HG03520 (cell line): Measurements from ENCODE around the gene SRGAP2C.
"Not testable (repeated sequence)": the region's sequence is repeated elsewhere in the genome, so short reads cannot be mapped to it uniquely, and the experiment has no call there.

Source experiments
- ATAC-seq: cut with Tn5 transposase; IDR thresholded peaks from one replicate; pipeline ENCODE4 v1.9.1; 2021; ENCODE audit warnings: mild to moderate bottlenecking, moderate library complexity; ENCODE audit not compliant: unreplicated experiment

SRGAP2C gene

DNA sequence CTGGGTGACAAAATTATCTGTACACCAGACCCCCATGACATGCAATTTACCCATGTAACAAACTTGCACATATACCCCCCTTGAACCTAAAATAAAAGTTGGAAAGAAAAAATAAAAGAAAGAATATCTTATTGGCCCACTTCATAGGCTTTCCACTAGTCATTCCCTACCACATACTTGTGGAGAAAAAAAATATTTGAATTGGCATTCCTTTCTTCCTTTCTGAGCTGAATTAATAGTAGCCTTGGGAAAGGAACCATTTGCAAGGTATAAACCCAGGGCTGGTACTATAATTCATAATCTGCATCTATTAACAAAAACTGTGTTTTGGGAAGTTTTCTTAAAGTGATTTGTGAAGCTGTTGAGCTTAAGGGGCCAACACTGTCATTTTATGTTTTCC lies 140.0 kb downstream of the SRGAP2C start:
- not testable (repeated sequence) for ATAC-seq

DNA sequence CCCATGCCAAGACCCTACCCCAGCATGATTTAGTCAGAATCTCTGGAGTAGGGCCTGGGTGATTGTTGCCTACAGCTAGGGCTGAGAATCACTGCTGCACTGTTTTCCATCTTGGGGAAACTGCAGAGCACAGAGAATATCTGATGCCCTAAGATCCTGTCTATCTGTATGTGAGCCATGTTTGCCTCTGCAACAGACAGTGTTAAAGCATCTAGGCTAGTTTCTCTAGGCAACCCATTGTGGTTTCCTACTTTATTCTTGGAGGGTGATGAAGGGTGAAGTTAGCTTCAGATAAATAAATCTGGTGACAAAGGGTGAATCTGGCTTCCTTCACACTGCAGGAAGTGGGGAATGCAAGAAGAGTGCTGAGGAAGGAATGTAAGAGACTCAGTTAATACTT lies 147.4 kb downstream of the SRGAP2C start:
- ATAC-seq, result not testable (repeated sequence)

DNA sequence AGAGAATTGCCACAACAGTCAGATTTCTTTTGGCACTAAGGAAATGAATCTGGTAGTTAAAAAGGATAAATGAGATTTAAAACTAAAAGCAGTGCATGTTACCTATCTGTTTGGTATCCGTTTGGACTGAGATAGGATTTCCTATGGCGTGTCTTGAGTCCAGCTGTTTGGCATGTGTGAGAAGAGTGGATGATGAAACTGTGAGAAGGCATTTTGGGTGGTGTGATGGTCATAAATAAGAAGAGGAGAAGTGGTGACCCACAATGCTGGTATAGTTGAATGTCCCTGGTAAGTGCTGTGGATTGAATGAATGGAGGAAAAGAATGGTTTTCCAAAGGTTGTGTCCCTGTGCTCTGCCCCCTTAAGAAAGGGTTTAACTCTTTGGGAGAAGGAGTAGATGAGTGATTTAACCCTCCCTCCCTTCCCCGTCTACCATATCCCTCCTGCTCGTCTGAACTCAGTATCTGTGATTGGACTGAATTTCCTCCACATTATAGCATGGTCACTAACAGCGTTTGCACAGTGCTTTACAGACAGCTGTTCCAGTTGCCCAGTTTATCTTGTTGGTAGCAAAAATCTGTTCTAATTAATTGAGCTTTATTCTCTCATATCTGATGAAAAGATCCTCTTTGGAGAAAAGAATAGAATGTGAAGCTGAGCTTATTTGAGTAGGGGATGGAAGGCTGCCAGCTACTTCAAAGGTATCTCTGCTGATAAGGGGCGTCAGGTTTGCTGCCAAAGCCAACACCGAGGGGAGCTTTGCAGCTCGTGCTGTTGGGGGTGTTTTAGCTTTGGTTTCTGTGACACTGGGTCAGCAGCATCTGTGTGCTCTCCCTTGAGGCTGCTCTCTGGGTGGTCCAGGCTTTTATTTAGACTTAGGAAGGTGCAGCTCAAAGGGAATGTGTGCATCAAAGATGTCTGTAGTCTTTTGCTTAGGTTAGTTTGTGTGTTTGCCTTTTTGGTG lies 148.1 kb downstream of the SRGAP2C start:
- ATAC-seq, result not testable (repeated sequence)

DNA sequence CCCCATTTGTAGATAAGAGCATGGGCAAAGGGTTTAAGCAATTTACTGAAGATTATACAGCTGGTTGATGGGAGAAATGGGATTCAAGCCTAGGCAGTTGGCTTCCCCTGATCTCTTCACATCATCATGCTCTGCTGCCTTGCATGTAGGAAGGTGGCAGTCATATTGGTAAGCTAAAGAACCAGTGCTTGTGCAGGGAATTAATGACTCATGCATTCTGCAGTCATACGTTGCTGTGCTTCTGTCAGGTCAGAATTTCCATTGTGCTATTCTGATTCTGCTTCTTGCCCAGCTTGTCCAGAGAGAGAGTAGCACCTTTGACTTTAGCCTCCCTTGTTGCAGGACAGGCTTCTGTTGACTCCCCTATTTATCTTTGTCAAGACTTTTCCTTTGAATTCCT lies 153.2 kb downstream of the SRGAP2C start:
- ATAC-seq, result not testable (repeated sequence)

DNA sequence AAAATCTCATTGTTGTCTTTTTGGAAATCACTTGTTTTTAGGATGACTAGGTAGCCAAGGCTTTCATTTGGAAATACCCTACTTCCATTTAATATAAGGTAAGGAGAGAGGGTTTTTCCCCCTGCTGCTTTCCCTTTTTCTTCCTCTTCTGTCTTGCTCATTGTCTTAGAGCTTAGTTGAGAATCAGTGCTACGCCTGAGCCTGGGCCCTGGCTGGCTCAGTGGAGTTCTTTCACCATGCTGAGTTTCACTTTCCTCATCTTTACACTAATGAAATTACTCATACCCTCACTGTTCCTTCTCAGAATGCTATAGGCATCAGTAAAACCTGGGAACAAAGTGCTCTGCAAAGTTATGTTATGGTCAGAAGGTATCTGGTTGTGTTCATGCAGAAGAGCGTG lies 154.8 kb downstream of the SRGAP2C start:
- peak; percentile 46 for ATAC-seq

DNA sequence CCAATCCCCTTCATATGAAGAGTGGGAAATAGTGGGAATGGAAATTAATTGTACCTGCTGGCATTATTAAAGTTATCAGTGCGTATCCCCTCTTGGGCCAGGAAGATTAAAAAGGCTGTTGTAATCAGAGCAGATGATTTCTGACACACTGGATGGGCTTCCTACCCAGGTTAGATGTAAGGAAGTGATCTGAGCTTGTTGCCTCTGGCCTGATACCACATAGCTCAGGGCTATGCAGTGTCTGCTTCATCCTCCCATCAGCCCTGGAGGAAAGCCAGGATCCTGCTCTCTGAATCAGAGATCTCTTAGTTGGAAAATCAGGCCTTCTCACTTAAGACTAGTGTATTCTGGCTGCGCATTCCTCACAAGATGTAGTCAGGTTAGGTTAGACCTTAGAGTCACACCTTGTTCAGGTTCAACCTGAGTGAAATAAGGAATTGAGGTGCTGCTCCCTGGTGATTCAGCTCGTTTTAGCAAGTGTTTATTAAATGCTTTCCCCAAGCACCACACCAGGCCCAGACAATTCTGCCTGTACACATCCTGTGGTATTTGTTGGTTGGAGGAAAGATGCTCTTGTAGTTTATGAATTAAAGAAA lies 158.6 kb downstream of the SRGAP2C start:
- ATAC-seq, result not testable (repeated sequence)

DNA sequence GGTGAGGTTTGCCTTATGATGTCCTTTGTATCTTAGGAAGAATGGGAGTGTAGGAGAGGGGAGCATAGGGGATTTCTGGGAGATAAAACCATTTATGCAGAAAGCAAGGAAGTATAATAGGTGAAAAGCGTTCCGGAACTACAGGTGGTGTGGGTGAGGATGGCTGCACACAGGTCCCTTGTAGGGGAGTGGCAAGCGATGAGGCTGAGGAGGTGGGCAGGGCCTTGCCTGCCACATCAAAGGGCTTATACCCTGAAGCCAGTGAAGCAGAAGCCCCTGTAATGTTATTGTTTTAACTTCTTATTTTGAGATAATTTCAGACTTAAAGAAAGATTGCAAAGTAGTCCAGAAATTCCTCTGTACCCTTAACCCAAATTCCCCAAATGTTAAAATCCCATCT lies 159.6 kb downstream of the SRGAP2C start:
- ATAC-seq, result not testable (repeated sequence)

DNA sequence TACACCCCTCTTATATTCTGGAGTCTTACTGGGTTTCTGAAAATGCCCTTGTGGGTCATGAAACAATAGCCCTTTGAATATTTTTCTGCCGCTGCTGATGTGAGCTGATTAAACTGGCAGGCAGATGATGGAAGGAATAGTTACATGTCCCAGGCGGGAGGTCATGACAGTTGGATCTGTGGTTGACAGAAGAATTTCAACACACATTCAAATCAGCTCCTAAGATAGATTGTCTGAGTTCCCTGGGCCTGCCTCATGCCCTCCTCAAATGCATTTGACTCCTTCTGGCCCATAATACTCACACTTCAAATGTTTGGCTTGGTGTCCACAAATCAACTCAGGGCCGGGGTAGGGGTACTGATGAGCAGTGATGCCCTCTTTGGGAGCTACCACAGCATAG lies 161.9 kb downstream of the SRGAP2C start:
- not testable (repeated sequence) for ATAC-seq

DNA sequence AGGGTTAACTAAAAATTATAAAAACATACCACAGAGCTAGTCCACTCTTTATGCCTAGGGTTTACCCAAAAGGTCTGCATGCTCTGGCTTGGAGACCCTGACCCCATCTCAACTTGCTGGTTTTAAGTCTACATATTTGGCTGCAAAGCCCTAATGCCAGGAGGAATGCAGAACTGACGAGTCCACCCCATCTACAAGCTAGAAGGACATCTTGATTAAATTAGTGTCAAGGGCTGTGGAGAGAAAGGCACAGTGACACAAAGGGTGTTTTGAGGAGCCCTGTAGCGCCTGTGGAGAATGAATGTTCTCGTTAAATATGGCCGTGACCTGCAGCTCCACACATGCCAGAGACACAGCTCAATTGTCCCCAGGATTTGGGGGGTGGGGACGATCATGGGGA lies 162.7 kb downstream of the SRGAP2C start:
- ATAC-seq, result not testable (repeated sequence)

DNA sequence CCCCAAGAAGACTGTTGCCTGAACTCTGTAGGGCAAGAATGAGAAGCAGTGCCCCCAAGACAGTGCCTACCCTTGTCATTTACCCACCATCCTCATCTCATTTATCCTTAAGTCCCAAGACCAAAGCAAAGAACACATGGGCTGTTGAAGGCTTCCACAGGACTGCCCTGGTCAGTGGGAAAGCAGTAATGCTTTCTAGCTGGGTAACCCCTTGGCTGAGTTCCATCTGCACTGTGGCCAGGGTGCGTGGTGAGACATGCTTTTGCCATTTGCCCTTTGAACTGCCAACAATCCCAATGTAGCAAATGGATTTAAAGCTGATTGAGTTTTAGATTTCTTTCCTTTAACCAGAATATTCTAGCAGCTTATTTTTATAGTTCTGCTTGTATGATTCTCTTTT lies 163.3 kb downstream of the SRGAP2C start:
- ATAC-seq, result not testable (repeated sequence)

DNA sequence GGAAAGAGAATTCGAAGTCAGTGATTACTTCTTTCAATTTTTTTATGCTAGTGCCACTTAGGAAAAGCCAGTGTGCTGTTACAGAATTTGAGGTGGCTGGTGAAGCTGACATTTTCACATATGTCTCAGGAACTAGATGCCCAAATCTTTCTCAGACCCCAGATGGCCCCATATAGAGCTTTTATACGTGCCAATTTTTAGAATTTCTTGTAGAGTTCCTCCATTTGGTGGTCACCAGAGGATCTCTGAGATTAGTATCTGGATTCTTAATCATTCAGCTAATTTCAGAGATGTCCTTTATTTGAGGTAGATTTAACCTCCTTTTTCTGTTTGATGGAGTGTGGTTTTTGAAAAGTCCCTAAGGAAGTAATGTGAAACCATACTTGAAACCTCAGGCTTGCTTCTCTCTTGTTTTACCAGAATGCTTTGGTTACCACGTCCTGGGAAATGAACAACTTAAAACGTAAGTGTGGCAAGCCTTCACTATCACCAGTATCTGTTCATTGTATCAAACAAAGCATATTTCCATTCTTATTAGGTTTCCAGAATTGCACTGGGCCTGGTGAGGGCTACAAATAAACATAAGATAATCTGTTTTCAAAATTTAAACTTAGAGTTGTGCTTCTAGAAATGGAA lies 164.7 kb downstream of the SRGAP2C start:
- ATAC-seq, result not testable (repeated sequence)

DNA sequence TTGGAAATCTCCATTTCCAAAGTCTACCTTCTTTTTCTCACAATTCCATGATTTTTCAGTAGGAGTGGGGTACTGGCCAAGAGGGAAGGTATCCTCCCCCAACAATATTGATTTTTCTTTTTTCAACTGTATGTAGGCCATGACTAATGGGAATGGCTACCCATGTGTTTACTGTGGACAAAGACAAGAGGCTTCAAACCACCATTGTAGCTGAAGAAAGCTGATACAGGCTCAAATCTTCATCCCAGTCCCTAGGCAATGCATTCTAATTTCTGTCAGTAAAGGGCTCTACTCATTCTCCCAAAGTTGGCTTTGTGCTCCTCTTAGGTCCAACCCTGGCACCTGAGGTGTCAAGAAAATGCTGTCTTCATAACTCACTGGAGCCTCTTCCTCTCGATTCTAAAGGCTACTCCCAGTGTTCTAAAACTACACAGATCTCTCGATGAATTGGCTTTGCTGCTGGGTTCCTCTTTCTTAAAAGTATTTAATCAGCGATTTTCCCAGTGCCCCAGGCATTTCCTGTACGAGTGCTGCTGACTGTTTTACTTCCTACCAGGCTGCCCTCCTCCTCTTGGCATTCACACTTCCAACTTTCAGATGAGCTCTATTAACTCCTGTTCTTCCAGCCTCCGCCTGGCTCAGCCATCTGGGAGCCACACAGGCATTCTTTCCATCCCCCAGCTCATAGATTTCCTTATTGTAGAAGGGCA lies 171.1 kb downstream of the SRGAP2C start:
- ATAC-seq, result not testable (repeated sequence)

DNA sequence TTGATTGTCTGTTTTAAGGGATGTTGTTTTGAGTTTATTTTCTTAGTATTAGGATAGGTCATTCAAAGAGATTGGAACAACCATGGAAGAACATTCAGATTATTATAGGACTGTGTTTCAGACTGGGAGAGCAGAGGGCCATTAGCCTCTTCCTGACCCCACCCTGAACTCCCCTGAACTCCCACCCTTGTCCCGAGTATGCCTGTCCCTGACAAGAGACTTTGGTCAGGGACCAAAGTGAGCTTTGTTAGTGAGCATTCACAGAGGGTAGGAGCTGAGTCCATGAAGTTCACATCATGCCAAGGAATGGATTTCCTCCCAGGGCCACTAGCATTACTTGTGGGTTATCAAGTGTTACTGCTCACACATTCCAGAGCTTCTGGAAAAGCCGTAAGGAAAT lies 172.0 kb downstream of the SRGAP2C start:
- ATAC-seq, result not testable (repeated sequence)

DNA sequence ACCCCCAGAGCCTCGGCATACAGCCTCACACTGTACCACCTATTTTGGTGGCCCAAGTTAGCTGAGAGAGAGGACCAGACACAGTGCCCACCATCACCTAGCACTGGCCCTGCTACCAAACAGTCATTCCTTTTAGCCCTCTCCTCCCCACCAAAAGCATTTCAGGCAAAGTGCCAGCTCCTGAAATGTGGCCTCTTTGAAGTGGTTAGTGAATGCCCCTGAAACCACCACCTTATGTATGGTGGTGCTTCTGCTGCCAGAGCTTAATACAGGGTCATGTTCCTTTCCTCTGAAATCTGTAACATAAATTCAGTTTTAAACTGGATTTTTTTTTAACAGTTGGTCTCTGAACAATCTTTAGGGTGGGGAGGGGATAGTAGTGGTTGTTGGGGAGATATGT lies 175.8 kb downstream of the SRGAP2C start:
- ATAC-seq, result not testable (repeated sequence)

DNA sequence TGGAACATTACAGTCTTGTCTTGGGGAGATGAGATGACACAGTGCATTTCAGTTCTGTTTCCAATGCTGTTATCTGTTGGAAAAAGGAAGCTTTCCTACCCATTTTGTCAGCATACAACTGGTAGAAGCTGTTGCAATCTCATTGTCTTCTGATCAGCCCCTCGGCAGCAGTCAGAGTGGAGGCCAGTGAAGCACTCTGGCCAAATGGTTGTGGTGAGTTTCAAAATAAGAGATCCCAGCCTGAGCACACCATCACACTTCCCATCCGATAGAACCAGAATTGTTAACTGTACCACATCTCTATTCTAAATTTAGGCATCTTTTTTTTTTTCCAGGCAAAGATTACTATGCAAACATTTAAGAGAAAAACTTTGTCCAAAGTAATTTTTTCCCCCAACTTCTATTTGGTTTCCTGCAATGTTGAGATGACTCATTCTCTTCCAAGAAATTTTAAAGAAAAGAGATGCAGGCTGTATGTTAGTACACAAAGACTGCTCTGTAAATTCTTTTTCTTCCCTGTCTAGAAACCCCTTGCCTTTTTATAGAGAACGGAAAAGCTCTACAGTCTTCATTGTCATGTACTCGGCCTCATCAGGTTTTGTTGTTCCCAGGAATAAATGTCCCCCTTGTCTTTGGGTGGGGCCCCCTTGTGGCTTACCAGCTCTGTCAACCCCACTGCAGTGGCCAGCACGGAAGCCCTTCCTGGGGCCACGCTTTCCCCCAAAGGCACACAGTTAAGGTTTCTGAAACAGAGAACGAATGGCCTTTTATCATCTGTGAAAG lies 176.9 kb downstream of the SRGAP2C start:
- ATAC-seq, result not testable (repeated sequence)

DNA sequence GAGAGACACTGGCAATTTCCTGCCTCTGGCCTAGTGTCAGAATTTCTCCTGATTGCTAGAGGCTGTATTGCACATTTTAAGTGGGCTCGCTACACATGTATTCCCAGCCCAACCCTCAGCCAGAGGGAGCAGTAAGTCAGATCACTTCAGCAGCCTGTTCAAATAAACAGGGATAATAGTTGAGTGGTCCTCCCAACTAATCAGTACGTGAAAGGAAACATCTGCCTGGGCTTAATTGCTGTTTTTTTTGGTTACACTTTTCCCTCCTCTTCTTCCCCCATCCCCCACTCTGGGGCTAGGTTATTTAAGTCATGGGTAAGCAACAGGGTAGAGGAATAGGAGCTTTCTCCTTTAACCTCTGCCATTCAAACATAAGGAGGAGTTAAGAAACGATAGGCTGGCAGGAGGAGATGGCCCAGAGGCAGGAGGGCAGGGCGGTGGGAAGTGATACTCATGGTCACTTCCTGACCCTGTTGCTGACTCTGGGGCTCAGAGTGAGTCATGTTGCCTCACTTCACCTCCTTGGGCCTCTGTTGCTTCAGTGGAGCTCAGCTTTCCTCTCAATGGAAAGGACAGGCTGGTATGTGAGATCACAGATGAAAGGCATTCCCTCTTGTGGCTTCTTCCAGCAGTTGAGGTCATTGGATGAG lies 177.6 kb downstream of the SRGAP2C start:
- ATAC-seq, result not testable (repeated sequence)

DNA sequence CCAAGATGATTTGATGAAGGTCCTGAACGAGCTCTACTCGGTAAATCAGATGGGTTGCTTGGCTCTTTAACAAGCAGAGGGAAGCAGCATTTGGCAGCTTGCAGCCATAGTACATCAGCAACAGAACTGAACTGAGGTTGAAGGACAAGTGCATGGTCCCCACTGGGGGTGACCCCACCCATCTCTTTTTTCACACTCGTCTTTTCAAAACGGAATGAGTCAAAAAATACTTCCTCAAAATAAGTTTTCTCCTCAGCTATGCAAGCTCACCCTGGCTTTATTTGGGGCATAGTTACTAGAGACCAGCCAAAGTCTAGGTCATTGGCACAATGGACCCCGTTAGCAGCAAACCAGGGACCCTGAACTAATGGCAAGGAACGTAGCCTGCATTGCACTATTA lies 180.5 kb downstream of the SRGAP2C start:
- not testable (repeated sequence) for ATAC-seq

DNA sequence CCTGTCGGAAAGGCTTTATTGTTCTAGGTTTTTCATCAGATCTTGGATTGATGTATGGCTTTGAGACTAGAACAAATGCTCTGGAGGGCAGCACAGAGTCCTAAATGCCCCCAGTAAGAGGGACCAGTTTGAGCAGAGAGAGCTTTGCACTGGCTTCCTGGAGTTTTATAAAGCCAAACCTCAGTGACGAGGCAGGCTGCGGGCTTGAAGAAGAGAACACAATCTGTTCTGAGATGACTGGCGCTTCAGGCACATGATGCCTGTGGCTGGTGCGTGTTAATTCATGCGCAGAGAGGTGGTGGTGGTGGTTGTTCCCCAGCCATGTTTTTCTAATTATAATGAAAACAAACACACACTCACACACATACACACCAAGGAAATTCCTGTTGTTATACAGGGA lies 180.9 kb downstream of the SRGAP2C start:
- peak; percentile 53 for ATAC-seq

DNA sequence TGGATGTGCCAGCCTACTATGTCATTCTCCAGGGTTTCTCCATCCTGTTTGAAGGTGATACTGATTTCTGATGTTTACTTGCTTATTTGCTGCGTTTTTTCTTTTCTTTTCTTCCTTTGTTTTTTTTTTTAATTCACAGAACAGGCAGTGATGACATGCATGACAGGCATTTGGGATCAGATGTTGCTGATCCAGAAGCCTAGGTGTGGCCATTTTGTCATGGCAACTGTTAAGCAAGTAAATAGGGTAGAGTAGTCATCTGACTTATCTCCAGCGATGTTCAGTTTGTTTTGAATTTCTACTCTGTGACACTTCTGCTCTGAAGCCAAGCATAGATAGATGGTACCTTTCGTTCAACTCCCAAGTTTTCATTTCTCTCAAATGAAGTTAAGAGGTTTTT lies 181.4 kb downstream of the SRGAP2C start:
- not testable (repeated sequence) for ATAC-seq

DNA sequence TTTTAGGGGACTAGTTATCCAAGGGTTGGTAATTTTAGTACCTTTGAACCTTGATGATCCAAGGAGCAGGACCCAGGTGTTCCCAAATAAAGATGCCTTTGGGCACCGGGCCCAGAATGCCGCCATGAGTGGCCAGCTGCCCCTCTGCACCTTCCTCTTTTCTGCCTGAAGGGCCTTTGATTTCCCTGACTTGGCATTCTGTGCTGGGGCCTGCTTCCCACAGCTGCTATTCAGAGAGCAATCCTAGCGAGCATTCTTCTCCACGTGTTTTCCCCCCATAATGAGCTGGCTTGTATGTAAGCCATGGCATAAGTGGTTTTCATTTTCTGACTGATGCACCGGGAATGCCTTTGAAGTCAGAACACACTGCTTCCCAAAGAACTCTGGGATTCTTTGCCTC lies 184.1 kb downstream of the SRGAP2C start:
- not testable (repeated sequence) for ATAC-seq
